Heart left ventricle (tissue), 16 donors: Measurements from ENCODE around the gene PANX2. TPM values are rescaled to one million over a fixed set of nuclear protein-coding genes. Genes with fewer than 3 reads are reported as not detected.
"Not testable (repeated sequence)": the region's sequence is repeated elsewhere in the genome, so short reads cannot be mapped to it uniquely, and the experiment has no call there.

Experiments
- ATAC-seq, 4 donors: fragments of 200-7000 bp; cut with Tn5 transposase; one replicate each; pipeline ENCODE4 v1.9.1; 2020 to 2022; ENCODE audit warnings: moderate library complexity in 4 of 4, mild to moderate bottlenecking in 3 of 4, moderate number of reproducible peaks in 1 of 4
- DNase-seq, 5 donors: peaks; one replicate each; pipeline ENCODE4 v3.0.0-alpha.2; 2020
- H3K27ac ChIP-seq, 12 donors: fragments of 200-600 bp; sonication (generic) in 4 of 12; one replicate each; pipeline versions ENCODE4 v1.5.0 to v1.8.0; 2016 to 2022; ENCODE audit warnings: mild to moderate bottlenecking in 2 of 12
- H3K27me3 ChIP-seq, 9 donors: fragments of 200-600 bp; sonication (generic) in 2 of 9; one replicate each; pipeline versions ENCODE4 v1.5.1 to v1.8.0; 2016 to 2022; ENCODE audit warnings: mild to moderate bottlenecking in 3 of 9
- H3K36me3 ChIP-seq, 9 donors: fragments of 200-600 bp; sonication (generic) in 2 of 9; one replicate each; pipeline versions ENCODE4 v1.5.0 to v1.8.0; 2018 to 2022; ENCODE audit warnings: mild to moderate bottlenecking in 2 of 9
- H3K4me1 ChIP-seq, 12 donors: fragments of 200-600 bp; sonication (generic) in 4 of 12; one replicate each; pipeline versions ENCODE4 v1.5.0 to v1.8.0; 2016 to 2022; ENCODE audit warnings: mild to moderate bottlenecking in 3 of 12
- H3K4me3 ChIP-seq, 12 donors: fragments of 200-600 bp; sonication (generic) in 4 of 12; one replicate each; pipeline versions ENCODE4 v1.5.0 to v1.8.0; 2017 to 2022; ENCODE audit warnings: mild to moderate bottlenecking in 9 of 12, moderate library complexity in 4 of 12
- H3K9me3 ChIP-seq, 12 donors: fragments of 200-600 bp; sonication (generic) in 4 of 12; one replicate each; pipeline versions ENCODE4 v1.5.0 to v1.8.0; 2016 to 2022; ENCODE audit warnings: mild to moderate bottlenecking in 1 of 12
- POLR2A ChIP-seq, 2 donors: fragments of 450-650 bp; IDR thresholded peaks; one replicate each; pipeline ENCODE4 v1.6.1; 2017; ENCODE audit warnings: antibody characterized with exemption in 2 of 2, mild to moderate bottlenecking in 2 of 2, moderate library complexity in 2 of 2
- WGBS, 4 donors: extraction: QIAGEN DNeasy Blood & Tissue Kit in 2 of 4; methylation state at CpG; one replicate each; pipeline versions ENCODE4 v1.1.5 to v1.1.7; 2013 to 2018; 5-methylcytosine and 5-hydroxymethylcytosine counted together
- intact Hi-C, 10 donors: fragments of 100-400 bp; cut with DNase I; formaldehyde crosslinking; loops; one replicate each; pipeline versions ENCODE4 v1.11.1 to v1.14.2; 2022
- polyA plus RNA-seq, 2 donors: library from polyadenylated mRNA; stranded (reverse); fragments of 200-250 nt; gene quantifications; one replicate each; pipeline ENCODE4 v1.2.3, GENCODE V29; 2013
- total RNA-seq, 9 donors: library from RNA; depleted of rRNA in 2 of 9; stranded (reverse); fragments of >200 nt in 2 of 9; fragmentation: NEBNext Ultra II Directional in 3 of 9; extraction: Animal tissue kit (Norgen Biotek cat#: 25700) in 3 of 9; gene quantifications; one replicate each; pipeline versions ENCODE4 v1.1.0 to v1.2.4, GENCODE V29; 2016 to 2023
- TF ChIP-seq, protein P1 (sequence below), 12 donors: fragments of 200-600 bp; sonication (generic) in 4 of 12; IDR thresholded peaks; one replicate each; pipeline versions ENCODE4 v1.5.0 to v1.8.0; 2018 to 2022; ENCODE audit warnings: antibody characterized with exemption in 12 of 12, mild to moderate bottlenecking in 5 of 12
- donor health status: ischemic (EF 13 %, LVEDD 7.1; RV severe dilation, severe dysfunction).
- donor health status: healthy with polysubstance abuse.
- donor health status: DM: no; HTN: yes; CAD: no.
- donor health status: DM: no; HTN: no; CAD: no.
- donor health status: ischemic (EF 25% LVEDD 6.9; RV normal size, moderate dysfunction).
- donor health status: ischemic (EF 25% LVEDD 5.7; RV mildly dilated, moderate dysfunction).
- donor health status: healthy.
- donor health status: DM: yes; HTN: yes; CAD: no.
- donor health status: ischemic (EF 35%, LVEDD 5.7; RV mildly dilated, moderate dysfunction).
- donor health status: nonischemic (EF 11% LVEDD 7.7; RV severe dilation, severe dysfunction).
- donor health status: DM: yes; HTN: yes; CAD: no.
- donor health status: PGD.
- donor health status: ischemic (EF 29% LVEDD 5.4; RV normal size, mild dysfunction).
- donor health status: nonischemic (EF 23%, LVEDD 6.1; RV moderate dilation, normal function).

Gene PANX2
- total and polyA plus RNA-seq, 11 donors: 0.08 to 0.77 (median 0.33) TPM; not detected in 5

DNA sequence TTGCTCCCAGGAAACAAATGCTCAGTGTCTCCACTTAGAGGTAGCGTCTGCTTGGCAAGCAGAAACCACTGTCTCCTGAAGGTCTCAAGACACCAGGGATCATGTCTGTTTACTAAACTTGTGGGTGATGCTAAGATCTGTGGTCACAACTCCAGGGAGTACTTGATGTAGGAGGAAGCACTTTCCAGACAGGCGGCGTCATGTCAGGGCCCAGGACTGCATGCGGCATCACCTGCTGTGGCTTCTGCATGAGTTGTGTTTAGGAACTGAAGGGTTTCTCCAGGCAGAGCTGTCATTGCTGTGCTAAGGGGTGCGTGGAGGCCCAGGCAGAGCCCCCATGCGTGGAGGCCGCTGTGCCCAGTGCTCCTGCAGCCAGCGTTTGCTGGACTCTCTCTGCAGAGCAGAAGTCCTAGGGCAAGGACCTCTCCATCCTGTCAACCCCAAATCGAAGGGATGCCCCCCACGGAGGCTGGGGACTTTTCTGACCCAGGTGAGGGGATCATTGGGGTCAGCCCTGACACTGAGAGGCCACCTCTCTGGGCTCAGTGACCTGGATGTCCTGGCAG lies 8.1 kb upstream of the PANX2 start:
- H3K4me3 ChIP-seq: no peak overlapping the region
- ATAC-seq (peak in 1 of 4 donors; percentile 16), DNase-seq (no peak)
- WGBS, 4 donors: 66 to 85% (median 80%) methylated on average over 3 to 10 of the region's 10 CpGs
- no peaks in the 10 kb centered on the region for H3K9me3 ChIP-seq
- intact Hi-C loops: no loop called here
- TF ChIP-seq, protein P1, sequence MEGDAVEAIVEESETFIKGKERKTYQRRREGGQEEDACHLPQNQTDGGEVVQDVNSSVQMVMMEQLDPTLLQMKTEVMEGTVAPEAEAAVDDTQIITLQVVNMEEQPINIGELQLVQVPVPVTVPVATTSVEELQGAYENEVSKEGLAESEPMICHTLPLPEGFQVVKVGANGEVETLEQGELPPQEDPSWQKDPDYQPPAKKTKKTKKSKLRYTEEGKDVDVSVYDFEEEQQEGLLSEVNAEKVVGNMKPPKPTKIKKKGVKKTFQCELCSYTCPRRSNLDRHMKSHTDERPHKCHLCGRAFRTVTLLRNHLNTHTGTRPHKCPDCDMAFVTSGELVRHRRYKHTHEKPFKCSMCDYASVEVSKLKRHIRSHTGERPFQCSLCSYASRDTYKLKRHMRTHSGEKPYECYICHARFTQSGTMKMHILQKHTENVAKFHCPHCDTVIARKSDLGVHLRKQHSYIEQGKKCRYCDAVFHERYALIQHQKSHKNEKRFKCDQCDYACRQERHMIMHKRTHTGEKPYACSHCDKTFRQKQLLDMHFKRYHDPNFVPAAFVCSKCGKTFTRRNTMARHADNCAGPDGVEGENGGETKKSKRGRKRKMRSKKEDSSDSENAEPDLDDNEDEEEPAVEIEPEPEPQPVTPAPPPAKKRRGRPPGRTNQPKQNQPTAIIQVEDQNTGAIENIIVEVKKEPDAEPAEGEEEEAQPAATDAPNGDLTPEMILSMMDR (IDR thresholded peaks at IDR 0.05): no peak
- TF ChIP-seq POLR2A (IDR thresholded peaks at IDR 0.05): no peak
- H3K27me3 ChIP-seq: peaks cover 0 to 10% (median 0%) of the 10 kb centered on the region in 9 donors
- H3K36me3 ChIP-seq: no peaks in the 10 kb centered on the region
- H3K27ac ChIP-seq: no peak overlapping the region
- no peaks in the 10 kb centered on the region for H3K4me1 ChIP-seq

DNA sequence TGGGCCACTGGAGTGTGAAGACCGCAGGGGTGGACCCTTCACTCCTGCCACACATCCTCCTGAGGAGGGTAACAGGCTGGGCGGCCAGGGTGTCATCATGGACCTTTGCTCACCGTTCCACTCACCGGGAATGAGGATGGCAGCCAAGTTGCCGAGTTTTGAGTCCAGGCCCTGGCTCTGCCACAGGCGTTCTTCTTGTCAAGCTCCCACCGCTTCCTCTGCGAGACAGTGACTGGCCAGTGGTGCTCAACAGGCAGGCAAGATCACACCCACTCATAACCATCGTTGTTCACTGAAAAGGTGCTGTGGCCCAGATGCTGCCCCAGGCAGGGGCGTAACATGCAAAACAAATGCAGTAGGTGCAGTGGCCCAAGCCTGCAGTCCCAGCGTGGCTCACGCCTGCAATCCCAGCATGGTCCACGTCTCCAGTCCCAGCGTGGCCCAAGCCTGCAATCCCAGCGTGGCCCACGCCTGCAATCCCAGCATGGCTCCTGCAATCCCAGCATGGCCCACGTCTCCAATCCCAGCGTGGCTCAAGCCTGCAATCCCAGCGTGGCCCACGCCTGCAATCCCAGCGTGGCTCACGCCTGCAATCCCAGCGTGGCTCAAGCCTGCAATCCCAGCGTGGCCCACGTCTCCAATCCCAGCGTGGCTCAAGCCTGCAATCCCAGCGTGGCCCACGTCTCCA lies 5.0 kb upstream of the PANX2 start:
- no peak overlapping the region for H3K27ac ChIP-seq
- TF ChIP-seq, protein P1 (IDR thresholded peaks at IDR 0.05): no peak
- TF ChIP-seq POLR2A (IDR thresholded peaks at IDR 0.05): no peak
- DNase-seq: peak in 1 of 5 donors; percentile 42
- H3K9me3 ChIP-seq: no peaks in the 10 kb centered on the region
- no peak for ATAC-seq
- no peaks in the 10 kb centered on the region for H3K36me3 ChIP-seq
- peaks cover 4 to 15% (median 9%) of the 10 kb centered on the region in 9 donors for H3K27me3 ChIP-seq
- intact Hi-C loops: no loop called here
- WGBS, 4 donors: 94 to 96% (median 95%) methylated on average over 23 to 28 of the region's 28 CpGs
- H3K4me1 ChIP-seq: peaks cover 0 to 11% (median 0%) of the 10 kb centered on the region in 12 donors
- H3K4me3 ChIP-seq: no peak overlapping the region

DNA sequence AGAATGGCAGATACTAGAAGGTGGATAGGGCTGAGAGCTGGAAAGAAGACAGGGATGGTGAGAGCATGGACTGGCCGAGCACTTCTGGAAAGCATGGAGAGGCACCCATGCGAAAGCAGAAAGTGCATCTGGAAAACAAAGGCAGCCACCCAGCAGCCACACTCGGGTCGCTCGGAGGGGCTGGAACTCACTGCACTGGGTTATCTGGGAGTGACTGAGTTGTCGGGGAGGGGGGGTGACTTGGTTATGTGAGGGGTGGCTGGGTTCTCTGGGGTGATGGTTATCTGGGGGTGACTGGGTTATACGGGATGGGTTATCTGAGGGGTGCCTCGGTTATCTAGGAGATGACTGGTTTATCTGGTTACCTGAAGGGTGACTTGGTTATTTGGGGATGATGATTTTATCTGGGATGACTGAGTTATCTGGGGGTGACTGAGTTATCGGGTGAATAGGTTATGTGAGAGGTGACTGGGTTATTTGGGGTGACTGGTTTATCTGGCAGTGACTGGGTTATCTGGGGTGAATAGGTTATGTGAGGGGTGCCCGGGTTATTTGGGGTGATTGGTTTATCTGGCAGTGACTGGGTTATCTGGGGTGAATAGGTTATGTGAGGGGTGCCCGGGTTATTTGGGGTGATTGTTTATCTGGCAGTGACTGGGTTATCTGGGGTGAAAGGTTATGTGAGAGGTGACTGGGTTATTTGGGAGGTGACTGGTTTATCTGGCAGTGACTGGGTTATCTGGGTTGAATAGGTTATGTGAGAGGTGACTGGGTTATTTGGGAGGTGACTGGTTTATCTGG lies 2.6 kb upstream of the PANX2 start:
- peak in 1 of 5 donors; percentile 19 for DNase-seq
- H3K27ac ChIP-seq: no peak overlapping the region
- peaks cover 10 to 33% (median 20%) of the 10 kb centered on the region in 9 donors for H3K27me3 ChIP-seq
- H3K4me1 ChIP-seq: peaks cover 0 to 18% (median 0%) of the 10 kb centered on the region in 12 donors
- H3K36me3 ChIP-seq: no peaks in the 10 kb centered on the region
- intact Hi-C loops: no loop called here
- no peaks in the 10 kb centered on the region for H3K9me3 ChIP-seq
- TF ChIP-seq POLR2A (IDR thresholded peaks at IDR 0.05): no peak
- TF ChIP-seq, protein P1 (IDR thresholded peaks at IDR 0.05): no peak
- WGBS, 4 donors: 33 to 43% (median 38%) methylated on average over 11 of the region's 11 CpGs
- no peak for ATAC-seq
- no peak overlapping the region for H3K4me3 ChIP-seq

DNA sequence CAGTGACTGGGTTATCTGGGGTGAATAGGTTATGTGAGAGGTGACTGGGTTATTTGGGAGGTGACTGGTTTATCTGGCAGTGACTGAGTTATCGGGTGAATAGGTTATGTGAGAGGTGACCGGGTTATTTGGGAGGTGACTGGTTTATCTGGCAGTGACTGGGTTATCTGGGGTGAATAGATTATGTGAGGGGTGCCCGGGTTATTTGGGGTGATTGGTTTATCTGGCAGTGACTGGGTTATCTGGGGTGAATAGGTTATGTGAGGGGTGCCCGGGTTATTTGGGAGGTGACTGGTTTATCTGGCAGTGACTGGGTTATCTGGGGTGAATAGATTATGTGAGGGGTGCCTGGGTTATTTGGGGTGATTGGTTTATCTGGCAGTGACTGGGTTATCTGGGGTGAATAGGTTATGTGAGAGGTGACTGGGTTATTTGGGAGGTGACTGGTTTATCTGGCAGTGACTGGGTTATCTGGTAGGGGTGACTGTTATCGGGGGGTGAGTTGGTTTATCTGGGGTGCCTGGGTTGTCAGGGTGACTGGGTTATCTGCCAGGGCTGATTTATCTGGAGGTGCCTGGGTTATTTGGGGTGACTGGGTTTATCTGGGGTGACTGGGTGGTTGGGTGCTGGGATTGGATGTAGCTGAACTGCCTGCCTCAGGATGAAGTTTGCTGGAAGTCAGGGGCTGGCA lies 1.9 kb upstream of the PANX2 start:
- peaks cover 10 to 37% (median 20%) of the 10 kb centered on the region in 9 donors for H3K27me3 ChIP-seq
- H3K27ac ChIP-seq, H3K4me3 ChIP-seq, H3K36me3 ChIP-seq, DNase-seq, ATAC-seq, H3K9me3 ChIP-seq, intact Hi-C loops: not testable (repeated sequence)
- 37 to 53% (median 47%) methylated on average over 5 of the region's 5 CpGs for WGBS, 4 donors
- peaks cover 0 to 18% (median 0%) of the 10 kb centered on the region in 12 donors for H3K4me1 ChIP-seq
